HG03460 (cell line): Measurements from ENCODE around the gene ZNF451.

Experiments
- ATAC-seq: cut with Tn5 transposase; IDR thresholded peaks from one replicate; pipeline ENCODE4 v1.9.1; 2021; ENCODE audit not compliant: unreplicated experiment

Gene ZNF451

DNA sequence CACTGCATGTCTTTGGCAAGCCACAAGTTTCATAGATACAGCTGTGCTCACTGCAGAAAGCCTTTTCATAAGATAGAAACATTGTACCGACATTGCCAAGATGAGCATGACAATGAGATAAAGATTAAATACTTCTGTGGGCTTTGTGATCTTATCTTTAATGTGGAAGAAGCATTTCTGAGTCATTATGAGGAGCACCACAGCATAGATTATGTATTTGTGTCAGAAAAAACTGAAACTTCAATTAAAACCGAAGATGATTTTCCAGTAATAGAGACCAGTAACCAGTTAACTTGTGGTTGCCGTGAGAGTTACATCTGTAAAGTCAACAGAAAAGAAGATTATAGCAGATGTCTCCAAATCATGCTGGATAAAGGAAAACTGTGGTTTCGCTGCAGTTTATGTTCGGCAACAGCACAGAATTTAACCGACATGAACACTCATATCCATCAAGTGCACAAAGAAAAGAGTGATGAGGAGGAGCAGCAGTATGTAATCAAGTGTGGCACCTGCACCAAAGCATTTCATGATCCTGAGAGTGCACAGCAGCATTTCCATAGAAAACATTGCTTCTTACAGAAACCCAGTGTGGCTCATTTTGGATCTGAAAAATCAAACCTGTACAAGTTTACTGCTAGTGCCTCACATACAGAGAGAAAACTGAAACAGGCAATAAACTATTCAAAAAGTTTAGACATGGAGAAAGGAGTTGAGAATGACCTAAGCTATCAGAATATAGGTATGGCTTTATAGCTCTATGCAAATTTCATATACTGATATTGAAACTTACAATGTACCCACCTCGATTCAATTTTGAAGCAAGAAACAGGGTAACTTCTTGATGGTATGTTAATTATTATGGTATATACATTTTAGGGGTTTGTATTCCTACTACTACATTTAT, 58.2 kb downstream of the ZNF451 start:
- ATAC-seq: no peak

DNA sequence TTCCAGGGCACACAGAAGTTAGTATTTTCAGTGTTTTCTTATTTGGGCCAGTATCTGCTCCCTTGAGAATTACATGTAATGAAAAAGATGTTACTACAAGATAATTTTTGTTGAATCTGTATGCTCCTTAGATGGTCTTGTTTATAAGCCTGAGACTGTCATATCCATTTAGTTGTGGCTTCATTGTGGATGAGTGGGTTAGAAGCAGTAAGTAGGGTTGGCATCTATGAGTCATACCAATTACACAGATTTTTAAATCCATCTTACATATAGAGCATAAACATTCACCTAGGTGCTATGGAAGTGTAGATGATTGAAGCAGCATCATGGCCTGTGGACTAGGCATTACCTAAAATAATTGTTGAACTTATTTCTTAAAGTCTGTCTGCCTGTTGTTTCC, 68.7 kb downstream of the ZNF451 start:
- ATAC-seq: no peak

- ATAC-seq: no peak
Measured at GRCh38 chr6:57159127-57159526, 69.1 kb downstream of the ZNF451 start.

GRCh38 chr6:57162028-57162427, 72.0 kb downstream of the ZNF451 start:
- no peak for ATAC-seq

DNA sequence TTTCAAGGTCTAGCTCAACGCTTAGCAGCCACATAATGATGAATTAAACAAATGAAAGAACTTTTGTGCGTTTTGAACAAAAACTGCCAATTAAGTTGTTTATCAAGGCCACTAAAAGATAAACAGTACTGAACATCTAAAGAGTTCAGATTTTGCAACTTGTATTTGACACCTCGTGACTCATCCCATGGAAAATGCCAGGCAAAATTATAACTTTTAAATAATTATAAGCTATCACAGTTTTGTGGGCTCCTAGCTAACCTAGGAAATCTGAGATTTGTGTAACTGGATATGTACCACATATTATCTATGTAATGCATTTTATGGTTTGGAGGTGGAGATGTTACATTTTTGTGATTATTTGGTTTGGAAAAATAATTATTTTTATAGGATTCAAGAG, 72.5 kb downstream of the ZNF451 start:
- ATAC-seq: no peak

GRCh38 chr6:57163956-57164355, 74.0 kb downstream of the ZNF451 start:
- ATAC-seq: no peak

DNA sequence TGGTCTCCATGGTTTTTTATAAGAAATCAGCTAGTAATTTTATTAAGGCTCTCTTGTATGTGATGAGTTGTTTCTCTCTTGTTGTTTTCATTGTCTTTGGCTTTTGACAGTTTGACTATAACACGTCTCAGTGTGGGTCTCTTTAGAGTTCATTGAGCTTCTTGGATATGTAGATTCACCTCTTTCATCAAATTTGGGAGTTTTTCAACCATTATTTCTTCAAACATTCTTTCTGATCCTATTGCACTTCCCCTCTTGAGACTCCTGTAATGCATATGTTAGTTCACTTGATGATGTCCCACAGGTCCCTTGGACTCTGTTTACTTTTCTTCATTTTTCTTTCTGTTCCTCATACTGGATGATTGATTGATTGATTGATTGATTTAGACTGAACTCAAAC, 75.1 kb downstream of the ZNF451 start:
- no peak for ATAC-seq

DNA sequence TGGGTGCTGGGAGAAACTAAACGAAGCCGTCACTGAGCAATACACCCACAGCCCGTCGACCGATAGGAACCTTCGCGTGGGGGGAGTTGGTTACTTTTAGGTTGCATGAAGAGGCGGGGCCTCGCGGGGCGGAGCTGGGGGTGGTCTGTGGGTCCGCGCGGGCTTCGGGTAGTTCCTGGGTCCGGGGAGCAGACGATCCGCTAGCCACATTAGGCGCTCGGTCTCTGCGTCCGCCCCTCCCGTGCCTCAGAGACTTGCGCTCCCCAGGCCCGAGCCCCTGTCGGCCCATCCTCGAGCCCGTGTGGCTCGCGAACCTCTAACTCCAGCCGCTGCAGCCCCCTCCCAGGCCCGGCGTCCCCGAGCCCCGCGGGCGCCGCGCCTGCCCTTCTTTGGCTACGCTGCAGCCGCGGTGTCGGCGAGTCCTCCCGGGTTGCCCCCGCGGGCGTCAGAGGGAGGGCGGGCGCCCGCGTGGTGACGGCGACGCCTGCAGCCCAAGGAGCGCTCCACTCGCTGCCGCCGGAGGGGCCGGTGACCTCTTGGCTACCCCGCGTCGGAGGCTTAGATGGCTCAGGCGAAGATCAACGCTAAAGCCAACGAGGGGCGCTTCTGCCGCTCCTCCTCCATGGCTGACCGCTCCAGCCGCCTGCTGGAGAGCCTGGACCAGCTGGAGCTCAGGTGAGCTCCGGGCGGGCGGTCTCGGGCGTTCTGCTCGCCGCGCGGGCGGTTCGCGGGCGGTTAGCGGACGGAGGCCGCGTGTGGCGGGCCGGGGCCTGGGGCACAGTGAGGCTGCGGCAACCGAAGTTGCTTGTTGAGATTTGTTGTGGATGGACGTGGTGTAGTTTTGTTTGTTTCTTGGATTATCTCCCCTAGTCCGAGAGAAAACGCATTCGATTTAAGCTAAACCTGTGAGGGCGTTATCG, 82.4 kb downstream of the ZNF451 start, which contains the start of gene BAG2:
BAG2 (plus strand) TSS at position 191 of the 920 bp plus-strand sequence; CDS start at position 563, 372 bp downstream.
- peak; percentile 89 for ATAC-seq

DNA sequence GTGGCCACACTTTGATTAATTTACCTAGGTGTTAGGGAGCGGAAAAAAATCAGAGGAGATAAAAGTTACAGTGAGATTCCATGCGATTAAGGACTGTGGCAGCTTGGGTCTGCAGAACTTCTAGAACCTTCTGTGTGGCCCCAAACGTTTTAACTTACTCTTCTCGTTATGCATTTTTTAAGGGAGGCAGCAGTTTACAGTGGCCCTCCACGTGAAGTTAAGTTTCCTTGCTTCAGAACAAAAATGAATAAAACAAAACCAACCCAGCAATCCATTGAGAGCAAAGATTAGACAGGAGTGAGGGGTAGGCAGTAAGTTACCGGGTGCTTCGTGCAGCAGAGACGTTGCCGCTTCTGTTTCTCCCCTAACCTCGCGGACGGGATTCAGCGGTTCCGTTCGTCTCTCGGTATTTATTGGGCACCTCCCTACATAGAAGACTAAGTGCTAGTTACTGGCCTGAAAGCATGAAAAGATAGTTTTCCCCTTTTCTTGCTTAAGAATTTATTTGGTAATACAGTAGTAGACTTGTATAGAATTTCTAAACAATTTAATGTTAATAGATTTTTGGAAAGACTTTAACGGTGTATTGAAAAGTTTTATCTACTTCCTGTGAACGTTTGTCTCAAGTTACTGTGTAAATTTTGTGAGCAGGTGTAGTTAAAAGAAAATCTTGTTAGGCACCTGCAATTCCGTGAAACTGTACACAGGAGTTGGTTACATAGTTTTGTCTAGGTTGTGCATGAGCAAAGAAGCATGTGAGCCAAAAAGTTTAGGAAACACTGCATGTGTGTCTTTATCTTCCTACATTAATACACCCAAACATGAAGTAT, 83.3 kb downstream of the ZNF451 start:
- ATAC-seq: no peak

DNA sequence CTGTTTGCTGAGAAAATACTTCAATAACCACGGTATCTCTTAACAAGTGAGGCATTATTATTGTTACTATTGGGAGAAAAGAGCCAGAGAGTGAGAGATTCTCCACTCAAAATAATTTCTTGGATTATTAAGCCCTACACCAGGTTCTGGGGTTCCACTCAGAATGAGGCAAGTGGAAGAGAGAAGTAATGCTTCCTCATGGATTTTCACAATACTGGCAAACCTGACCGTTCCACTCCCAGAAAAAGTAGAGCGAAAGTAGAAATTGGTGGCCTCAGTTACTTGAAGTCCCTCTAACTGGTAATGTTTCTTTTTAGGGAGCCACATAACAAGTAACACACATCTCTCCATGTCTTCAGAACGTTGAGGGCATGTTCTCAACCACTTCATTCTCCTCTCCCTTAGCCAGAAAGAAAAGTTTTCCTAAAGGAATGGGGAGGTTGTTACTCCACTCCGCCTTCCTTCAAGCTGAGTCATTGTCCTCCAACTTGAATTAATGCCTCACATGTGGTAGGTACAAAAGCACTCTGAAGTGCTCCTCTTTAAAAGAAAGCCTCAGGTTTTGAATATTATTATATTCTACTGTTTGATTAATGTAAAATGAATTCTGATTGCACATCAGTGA, 84.0 kb downstream of the ZNF451 start:
- ATAC-seq: no peak

DNA sequence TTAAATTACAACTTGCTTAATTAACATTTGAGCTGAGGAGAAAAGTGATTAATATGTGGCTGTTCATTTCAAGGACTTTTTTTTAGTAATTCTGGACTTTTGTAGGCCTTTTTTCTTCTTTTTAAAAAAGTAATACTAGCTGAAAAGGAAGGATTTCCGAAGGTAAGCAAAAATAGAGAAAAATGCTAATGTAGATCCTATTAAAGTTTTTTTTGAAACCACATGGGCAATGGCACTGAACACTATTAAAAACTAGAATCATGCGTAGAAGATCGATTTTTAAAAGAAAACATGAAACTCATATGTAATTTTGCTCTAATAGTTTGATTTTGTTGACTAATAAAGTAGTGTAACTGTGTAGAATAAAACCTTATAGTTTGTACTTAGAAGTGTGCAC, 84.5 kb downstream of the ZNF451 start:
- ATAC-seq: no peak

DNA sequence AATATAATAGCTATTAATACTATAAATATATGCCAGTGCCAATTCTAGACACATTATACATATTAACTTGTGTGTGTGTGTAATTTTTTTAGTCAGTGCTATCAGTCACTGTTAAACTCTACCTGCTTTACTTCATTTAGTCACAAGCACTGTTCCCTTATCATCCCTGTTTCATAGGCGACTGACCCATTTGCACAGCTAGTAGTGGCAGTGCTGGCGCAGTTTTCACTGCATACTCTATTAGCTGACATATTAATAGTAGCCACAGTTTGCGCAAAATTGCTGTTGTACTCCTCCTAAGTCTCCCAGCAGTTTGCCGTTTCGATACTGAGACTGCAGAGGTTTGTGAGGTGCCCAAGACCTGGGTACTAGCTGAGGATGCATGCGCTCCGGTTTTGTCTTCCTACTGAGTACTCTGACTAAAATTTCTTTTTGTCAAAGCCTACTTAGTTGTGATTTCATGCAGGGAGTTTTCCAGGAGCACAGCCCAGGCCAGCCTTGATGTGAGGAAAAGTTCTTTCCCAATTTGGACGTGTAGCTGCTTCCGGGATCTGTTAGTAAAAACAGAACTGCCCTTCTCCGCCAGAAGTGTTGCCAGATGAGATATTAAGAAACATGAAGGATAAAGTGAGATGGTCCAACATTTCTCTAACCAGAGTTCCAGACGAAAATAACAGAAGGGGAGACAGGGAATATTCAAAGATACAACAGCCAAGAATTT, 87.7 kb downstream of the ZNF451 start:
- ATAC-seq: no peak

- no peak for ATAC-seq
Measured at GRCh38 chr6:57180596-57180995, 90.6 kb downstream of the ZNF451 start.

DNA sequence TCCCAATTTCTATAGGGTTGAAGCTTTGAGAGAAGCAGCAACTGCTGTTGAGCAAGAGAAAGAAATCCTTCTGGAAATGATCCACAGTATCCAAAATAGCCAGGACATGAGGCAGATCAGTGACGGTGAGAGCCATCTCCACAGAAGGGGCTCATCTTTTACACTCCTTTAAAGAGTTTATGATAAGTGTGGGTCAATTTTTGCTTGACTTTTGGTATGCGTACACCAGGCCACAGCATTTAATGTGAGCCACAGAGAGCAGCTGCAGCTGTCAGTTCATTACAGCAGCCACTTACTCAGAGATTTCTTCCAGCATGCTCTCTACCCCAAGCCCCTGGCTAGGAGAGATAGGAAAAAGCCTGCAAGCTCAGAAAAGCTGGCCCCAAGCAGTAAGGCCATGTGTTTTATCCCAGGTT, 92.0 kb downstream of the ZNF451 start:
- ATAC-seq: no peak

DNA sequence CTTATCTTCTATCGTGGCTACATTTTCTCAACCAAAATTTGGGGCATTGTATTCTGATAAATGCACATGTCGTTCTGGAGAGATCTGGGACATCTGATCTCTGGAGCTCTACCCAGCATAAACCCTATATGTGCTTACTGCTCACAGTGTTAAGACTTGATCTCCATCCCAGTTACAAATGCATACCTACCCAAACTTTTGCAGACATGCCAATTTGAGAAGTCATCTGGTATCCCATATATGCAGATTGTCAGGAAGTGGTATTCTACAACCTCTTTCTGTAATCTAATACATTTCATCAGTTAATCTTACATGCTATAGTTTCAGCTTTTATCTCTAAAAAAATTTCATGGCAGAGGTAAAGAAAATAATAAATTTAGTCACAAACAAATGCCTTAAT, 93.3 kb downstream of the ZNF451 start:
- ATAC-seq: no peak

DNA sequence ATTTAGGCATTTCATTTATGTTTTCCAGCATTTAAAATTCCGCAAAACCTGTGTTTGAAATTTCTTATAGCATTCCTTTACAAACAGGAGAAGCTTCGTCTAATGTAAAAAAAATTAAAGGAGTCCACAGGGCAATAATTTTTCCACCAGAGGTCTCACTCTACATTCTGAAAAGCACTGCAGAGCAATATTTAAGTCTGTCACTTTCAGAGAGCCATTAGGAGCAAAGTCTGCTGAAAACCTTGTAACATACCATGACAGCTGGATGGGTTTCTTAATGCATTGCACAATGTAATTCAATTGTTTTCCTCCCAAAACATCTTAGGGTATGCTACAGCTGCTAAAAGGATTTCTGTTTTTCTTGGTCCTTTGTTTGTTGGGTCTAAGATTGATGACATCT, 100.2 kb downstream of the ZNF451 start:
- no peak for ATAC-seq

GRCh38 chr6:57193177-57193576, 103.2 kb downstream of the ZNF451 start:
- no peak for ATAC-seq

GRCh38 chr6:57195457-57195856, 105.5 kb downstream of the ZNF451 start:
- no peak for ATAC-seq

DNA sequence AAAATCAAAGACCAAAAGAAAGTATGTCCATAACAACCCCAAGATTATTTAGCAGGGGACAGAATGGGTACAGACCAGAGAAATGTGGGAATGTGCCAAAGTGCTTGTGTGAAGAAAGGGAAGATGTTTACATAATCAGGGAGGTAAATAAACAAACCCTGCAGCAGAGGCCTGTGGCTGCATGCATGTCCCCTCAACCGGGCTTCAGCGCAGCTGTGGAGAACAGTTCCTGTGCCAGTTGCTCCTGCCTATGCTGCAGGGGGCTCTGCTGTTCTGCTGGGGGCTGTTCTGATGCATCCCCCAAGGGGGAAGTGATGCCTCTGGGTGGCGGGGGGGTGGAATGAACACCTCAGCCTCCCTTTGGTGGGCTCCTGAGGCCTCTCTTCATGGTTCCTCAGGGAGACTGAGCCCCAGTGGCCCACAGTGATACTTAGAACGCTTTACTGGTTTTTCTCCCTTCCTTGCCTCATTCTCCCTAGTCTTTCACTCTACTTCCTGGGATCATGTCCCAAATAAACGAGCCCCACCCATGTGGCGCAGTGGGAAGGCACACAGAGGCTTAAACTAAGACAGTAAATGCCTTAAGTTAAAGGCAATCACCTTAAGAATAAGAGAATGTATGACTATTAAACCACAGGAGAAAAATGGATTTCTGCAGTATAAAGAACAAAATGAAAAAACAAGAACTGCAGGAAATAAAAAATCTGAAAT, 109.1 kb downstream of the ZNF451 start:
- no peak for ATAC-seq
